Measurements from ENCODE around the gene RNASEH2A.

RNASEH2A gene

GRCh38 chr19:12841094-12841493, 34.7 kb downstream of the RNASEH2A start:
- Histone ChIP-seq H2AFZ (ENCODE audit: low read depth, low read length, severe bottlenecking) (no peak overlapping the region), H3K9me2 (replicated peaks; ENCODE audit: insufficient read depth, low read length) (no peaks in the 10 kb centered on the region), H3K27ac (ENCODE audit: low read depth, low read length) (no peak overlapping the region), H3K9me3 (ENCODE audit: insufficient read depth, low read length) (no peaks in the 10 kb centered on the region), H3K27me3 (ENCODE audit: low read length) (no peaks in the 10 kb centered on the region), H3K4me2 (ENCODE audit: low read depth, low read length, poor library complexity, severe bottlenecking) (no peak overlapping the region), H3K4me3 (ENCODE audit: insufficient read depth, low read length, poor library complexity, severe bottlenecking) (no peak overlapping the region), H3K9ac (ENCODE audit: low read length) (no peak overlapping the region), H3F3A (ENCODE audit: insufficient read depth) (peaks cover 15% of the 10 kb centered on the region), H4K20me1 (ENCODE audit: low read depth, low read length) (no peaks in the 10 kb centered on the region), H3K79me2 (ENCODE audit: insufficient read depth, low read length) (0 out of 2 replicates have a peak, but pooled peaks cover 4% of the 10 kb centered on the region), H3K36me3 (ENCODE audit: low read length) (no peaks in the 10 kb centered on the region)
- no peak for TF ChIP-seq EZH2phosphoT487 (conservative IDR thresholded peaks at IDR 0.05; ENCODE audit: low read length)
- TF ChIP-seq CTCF (IDR thresholded peaks at IDR 0.05; ENCODE audit: insufficient read depth, low read length, poor library complexity, severe bottlenecking), result no peak

GRCh38 chr19:12842511-12842910, 36.1 kb downstream of the RNASEH2A start:
- no peak overlapping the region for H3K27ac ChIP-seq (ENCODE audit: low read depth, low read length)
- H3K27me3 ChIP-seq (ENCODE audit: low read length), result no peaks in the 10 kb centered on the region
- H4K20me1 ChIP-seq (ENCODE audit: low read depth, low read length), result no peaks in the 10 kb centered on the region
- H3K4me3 ChIP-seq (ENCODE audit: insufficient read depth, low read length, poor library complexity, severe bottlenecking), result no peak overlapping the region
- 0 out of 2 replicates have a peak, but pooled peaks cover 4% of the 10 kb centered on the region for H3K79me2 ChIP-seq (ENCODE audit: insufficient read depth, low read length)
- no peaks in the 10 kb centered on the region for H3K9me3 ChIP-seq (ENCODE audit: insufficient read depth, low read length)
- H3K4me2 ChIP-seq (ENCODE audit: low read depth, low read length, poor library complexity, severe bottlenecking), result no peak overlapping the region
- peaks cover 12% of the 10 kb centered on the region for H3F3A ChIP-seq (ENCODE audit: insufficient read depth)
- H3K36me3 ChIP-seq (ENCODE audit: low read length), result no peaks in the 10 kb centered on the region
- TF ChIP-seq CTCF (IDR thresholded peaks at IDR 0.05; ENCODE audit: insufficient read depth, low read length, poor library complexity, severe bottlenecking) (no peak), EZH2phosphoT487 (conservative IDR thresholded peaks at IDR 0.05; ENCODE audit: low read length) (no peak)
- no peak overlapping the region for H2AFZ ChIP-seq (ENCODE audit: low read depth, low read length, severe bottlenecking)
- H3K9me2 ChIP-seq (replicated peaks; ENCODE audit: insufficient read depth, low read length), result no peaks in the 10 kb centered on the region
- H3K9ac ChIP-seq (ENCODE audit: low read length), result no peak overlapping the region

GRCh38 chr19:12843328-12843727, 36.9 kb downstream of the RNASEH2A start:
- H3K9me2 ChIP-seq (replicated peaks; ENCODE audit: insufficient read depth, low read length), result no peaks in the 10 kb centered on the region
- H3K36me3 ChIP-seq (ENCODE audit: low read length), result no peaks in the 10 kb centered on the region
- H3K79me2 ChIP-seq (ENCODE audit: insufficient read depth, low read length), result 0 out of 2 replicates have a peak, but pooled peaks cover 4% of the 10 kb centered on the region
- peaks cover 12% of the 10 kb centered on the region for H3F3A ChIP-seq (ENCODE audit: insufficient read depth)
- no peak overlapping the region for H3K27ac ChIP-seq (ENCODE audit: low read depth, low read length)
- no peak overlapping the region for H3K4me2 ChIP-seq (ENCODE audit: low read depth, low read length, poor library complexity, severe bottlenecking)
- H3K9ac ChIP-seq (ENCODE audit: low read length), result no peak overlapping the region
- no peaks in the 10 kb centered on the region for H3K9me3 ChIP-seq (ENCODE audit: insufficient read depth, low read length)
- no peaks in the 10 kb centered on the region for H3K27me3 ChIP-seq (ENCODE audit: low read length)
- no peak overlapping the region for H2AFZ ChIP-seq (ENCODE audit: low read depth, low read length, severe bottlenecking)
- no peak overlapping the region for H3K4me3 ChIP-seq (ENCODE audit: insufficient read depth, low read length, poor library complexity, severe bottlenecking)
- H4K20me1 ChIP-seq (ENCODE audit: low read depth, low read length), result no peaks in the 10 kb centered on the region
- TF ChIP-seq CTCF (IDR thresholded peaks at IDR 0.05; ENCODE audit: insufficient read depth, low read length, poor library complexity, severe bottlenecking) (no peak), EZH2phosphoT487 (conservative IDR thresholded peaks at IDR 0.05; ENCODE audit: low read length) (no peak)
